Heart left ventricle (tissue), 16 donors: Measurements from ENCODE around the gene PHACTR3. TPM values are rescaled to one million over a fixed set of nuclear protein-coding genes. Genes with fewer than 3 reads are reported as not detected.

Source experiments
- ATAC-seq, 4 donors: fragments of 200-7000 bp; cut with Tn5 transposase; one replicate each; pipeline ENCODE4 v1.9.1; 2020 to 2022; ENCODE audit warnings: moderate library complexity in 4 of 4, mild to moderate bottlenecking in 3 of 4, moderate number of reproducible peaks in 1 of 4
- DNase-seq, 5 donors: peaks; one replicate each; pipeline ENCODE4 v3.0.0-alpha.2; 2020
- H3K27ac ChIP-seq, 12 donors: fragments of 200-600 bp; sonication (generic) in 4 of 12; one replicate each; pipeline versions ENCODE4 v1.5.0 to v1.8.0; 2016 to 2022; ENCODE audit warnings: mild to moderate bottlenecking in 2 of 12
- H3K27me3 ChIP-seq, 9 donors: fragments of 200-600 bp; sonication (generic) in 2 of 9; one replicate each; pipeline versions ENCODE4 v1.5.1 to v1.8.0; 2016 to 2022; ENCODE audit warnings: mild to moderate bottlenecking in 3 of 9
- H3K36me3 ChIP-seq, 9 donors: fragments of 200-600 bp; sonication (generic) in 2 of 9; one replicate each; pipeline versions ENCODE4 v1.5.0 to v1.8.0; 2018 to 2022; ENCODE audit warnings: mild to moderate bottlenecking in 2 of 9
- H3K4me1 ChIP-seq, 12 donors: fragments of 200-600 bp; sonication (generic) in 4 of 12; one replicate each; pipeline versions ENCODE4 v1.5.0 to v1.8.0; 2016 to 2022; ENCODE audit warnings: mild to moderate bottlenecking in 3 of 12
- H3K4me3 ChIP-seq, 12 donors: fragments of 200-600 bp; sonication (generic) in 4 of 12; one replicate each; pipeline versions ENCODE4 v1.5.0 to v1.8.0; 2017 to 2022; ENCODE audit warnings: mild to moderate bottlenecking in 9 of 12, moderate library complexity in 4 of 12
- H3K9me3 ChIP-seq, 12 donors: fragments of 200-600 bp; sonication (generic) in 4 of 12; one replicate each; pipeline versions ENCODE4 v1.5.0 to v1.8.0; 2016 to 2022; ENCODE audit warnings: mild to moderate bottlenecking in 1 of 12
- CTCF ChIP-seq, 12 donors: fragments of 200-600 bp; sonication (generic) in 4 of 12; IDR thresholded peaks; one replicate each; pipeline versions ENCODE4 v1.5.0 to v1.8.0; 2018 to 2022; ENCODE audit warnings: antibody characterized with exemption in 12 of 12, mild to moderate bottlenecking in 5 of 12
- POLR2A ChIP-seq, 2 donors: fragments of 450-650 bp; IDR thresholded peaks; one replicate each; pipeline ENCODE4 v1.6.1; 2017; ENCODE audit warnings: antibody characterized with exemption in 2 of 2, mild to moderate bottlenecking in 2 of 2, moderate library complexity in 2 of 2
- WGBS, 4 donors: extraction: QIAGEN DNeasy Blood & Tissue Kit in 2 of 4; methylation state at CpG; one replicate each; pipeline versions ENCODE4 v1.1.5 to v1.1.7; 2013 to 2018; 5-methylcytosine and 5-hydroxymethylcytosine counted together
- intact Hi-C, 10 donors: fragments of 100-400 bp; cut with DNase I; formaldehyde crosslinking; loops; one replicate each; pipeline versions ENCODE4 v1.11.1 to v1.14.2; 2022
- polyA plus RNA-seq, 2 donors: library from polyadenylated mRNA; stranded (reverse); fragments of 200-250 nt; gene quantifications; one replicate each; pipeline ENCODE4 v1.2.3, GENCODE V29; 2013
- total RNA-seq, 9 donors: library from RNA; depleted of rRNA in 2 of 9; stranded (reverse); fragments of >200 nt in 2 of 9; fragmentation: NEBNext Ultra II Directional in 3 of 9; extraction: Animal tissue kit (Norgen Biotek cat#: 25700) in 3 of 9; gene quantifications; one replicate each; pipeline versions ENCODE4 v1.1.0 to v1.2.4, GENCODE V29; 2016 to 2023
- donor health status: ischemic (EF 13 %, LVEDD 7.1; RV severe dilation, severe dysfunction).
- donor health status: healthy with polysubstance abuse.
- donor health status: DM: no; HTN: yes; CAD: no.
- donor health status: DM: no; HTN: no; CAD: no.
- donor health status: ischemic (EF 25% LVEDD 6.9; RV normal size, moderate dysfunction).
- donor health status: ischemic (EF 25% LVEDD 5.7; RV mildly dilated, moderate dysfunction).
- donor health status: healthy.
- donor health status: DM: yes; HTN: yes; CAD: no.
- donor health status: ischemic (EF 35%, LVEDD 5.7; RV mildly dilated, moderate dysfunction).
- donor health status: nonischemic (EF 11% LVEDD 7.7; RV severe dilation, severe dysfunction).
- donor health status: DM: yes; HTN: yes; CAD: no.
- donor health status: PGD.
- donor health status: ischemic (EF 29% LVEDD 5.4; RV normal size, mild dysfunction).
- donor health status: nonischemic (EF 23%, LVEDD 6.1; RV moderate dilation, normal function).

PHACTR3 gene
- total and polyA plus RNA-seq, 11 donors = 0.19 to 14.6 (median 3.5) TPM

GRCh38 chr20:59577809-59578435 is 26.4 kb upstream of the PHACTR3 start:
- Histone ChIP-seq H3K27ac (peak overlapping the region in 1 of 12 donors; percentile 31), H3K4me1 (peaks cover 0 to 13% (median 2%) of the 10 kb centered on the region in 12 donors), H3K4me3 (peak overlapping the region in 5 of 12 donors; percentile 7 to 55 (median 35)), H3K36me3 (no peaks in the 10 kb centered on the region), H3K27me3 (peaks cover 0 to 53% (median 14%) of the 10 kb centered on the region in 9 donors), H3K9me3 (no peaks in the 10 kb centered on the region)
- WGBS, 4 donors = 58 to 68% (median 63%) methylated on average over 15 to 18 of the region's 18 CpGs
- intact Hi-C loops = loop anchor here in 1 of 10 donors (5.0 kb wide), 1 partner anchor 174 kb away; no protein-coding TSS in a partner anchor
- DNase-seq (no peak), ATAC-seq (no peak)
- TF ChIP-seq CTCF (IDR thresholded peaks at IDR 0.05) (no peak), POLR2A (IDR thresholded peaks at IDR 0.05) (no peak)

GRCh38 chr20:59578436-59579403 is 25.6 kb upstream of the PHACTR3 start:
- Histone ChIP-seq H3K4me3 (no peak overlapping the region), H3K36me3 (no peaks in the 10 kb centered on the region), H3K9me3 (no peaks in the 10 kb centered on the region), H3K27ac (no peak overlapping the region), H3K4me1 (peaks cover 0 to 17% (median 5%) of the 10 kb centered on the region in 12 donors), H3K27me3 (peaks cover 0 to 49% (median 14%) of the 10 kb centered on the region in 9 donors)
- ATAC-seq (no peak), DNase-seq (no peak)
- TF ChIP-seq CTCF (IDR thresholded peaks at IDR 0.05) (no peak), POLR2A (IDR thresholded peaks at IDR 0.05) (no peak)
- intact Hi-C loops = loop anchor here in 1 of 10 donors (5.0 kb wide), 1 partner anchor 174 kb away; no protein-coding TSS in a partner anchor
- WGBS, 4 donors = 83 to 88% (median 88%) methylated on average over 17 to 18 of the region's 18 CpGs

DNA sequence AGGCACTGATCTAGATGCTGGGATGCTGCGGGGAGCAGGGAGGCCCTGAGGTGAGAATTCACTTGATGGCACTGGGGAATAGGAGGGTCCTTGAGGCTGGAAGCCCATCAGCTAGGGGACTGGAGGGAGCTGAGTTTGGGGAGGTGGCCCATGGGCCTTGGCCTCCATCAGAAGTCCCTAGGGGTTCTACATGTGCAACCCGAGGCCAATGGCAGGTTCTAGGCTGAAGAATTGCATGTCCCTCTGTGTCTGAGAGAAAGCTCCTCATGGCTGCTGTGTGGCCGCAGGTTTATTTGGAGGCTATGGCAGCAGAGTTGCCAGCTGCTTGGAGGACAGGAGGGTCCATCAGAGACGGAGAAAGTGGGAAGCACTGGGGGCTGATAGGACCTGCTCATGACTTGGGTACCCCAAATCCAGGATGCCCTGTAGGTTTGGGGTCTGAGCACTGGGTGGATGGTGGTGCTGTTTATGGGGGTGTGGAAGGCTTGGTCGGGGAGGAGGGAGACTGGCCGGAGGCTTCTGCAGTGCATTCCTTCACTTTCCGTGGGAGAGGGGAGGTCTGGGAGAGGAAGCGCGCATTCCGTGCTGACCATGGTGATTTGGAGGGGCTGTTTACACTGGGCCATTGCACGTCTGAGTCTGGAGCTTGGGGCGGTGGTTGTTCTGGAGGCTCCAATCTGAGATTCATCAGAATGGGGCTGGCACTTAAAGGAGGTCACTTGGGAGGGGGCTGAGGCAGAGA is 24.8 kb upstream of the PHACTR3 start:
- H3K27me3 ChIP-seq = peaks cover 0 to 45% (median 14%) of the 10 kb centered on the region in 9 donors
- H3K4me1 ChIP-seq = peaks cover 0 to 17% (median 5%) of the 10 kb centered on the region in 12 donors
- intact Hi-C loops = loop anchor here in 3 of 10 donors (5.0 to 10.0 kb wide), 2 partner anchors 173 to 255 kb away; no protein-coding TSS in a partner anchor
- no peak overlapping the region for H3K4me3 ChIP-seq
- ATAC-seq (no peak), DNase-seq (no peak)
- H3K9me3 ChIP-seq = no peaks in the 10 kb centered on the region
- TF ChIP-seq POLR2A (IDR thresholded peaks at IDR 0.05) (no peak), CTCF (IDR thresholded peaks at IDR 0.05) (no peak)
- H3K27ac ChIP-seq = no peak overlapping the region
- no peaks in the 10 kb centered on the region for H3K36me3 ChIP-seq
- 72 to 79% (median 75%) methylated on average over 12 of the region's 12 CpGs for WGBS, 4 donors
